Naive B cell (primary cell): ENCODE data around the gene ISLR. TPM values are rescaled to one million over a fixed set of nuclear protein-coding genes. Genes with fewer than 3 reads are reported as not detected.

ENCODE experiments used
- ATAC-seq, 2 donors: fragments of 150-1000 bp; cut with Tn5 transposase; 2 replicates each; pipeline ENCODE4 v1.10.0; 2021; ENCODE audit warnings: low read depth in 2 of 2, mild to moderate bottlenecking in 2 of 2, moderate library complexity in 2 of 2
- DNase-seq: peaks from one replicate; pipeline ENCODE4 v3.0.0; 2022
- H3K27ac Mint-ChIP-seq, 6 donors: one replicate each; pipeline ENCODE4 v1.8.0; 2020 to 2022; ENCODE audit warnings: mild to moderate bottlenecking in 6 of 6, mixed read lengths in 6 of 6, moderate library complexity in 5 of 6, inconsistent platforms in 2 of 6
- H3K27me3 Mint-ChIP-seq, 3 donors: one replicate each; pipeline ENCODE4 v1.8.0; 2021 to 2022; ENCODE audit warnings: mixed read lengths in 3 of 3, mild to moderate bottlenecking in 1 of 3
- H3K36me3 Mint-ChIP-seq, 2 donors: one replicate each; pipeline ENCODE4 v1.8.0; 2020 to 2022; ENCODE audit warnings: mixed read lengths in 2 of 2, inconsistent platforms in 1 of 2, mild to moderate bottlenecking in 1 of 2
- H3K4me1 Mint-ChIP-seq, 3 donors: one replicate each; pipeline ENCODE4 v1.8.0; 2020 to 2022; ENCODE audit warnings: mixed read lengths in 3 of 3, inconsistent platforms in 1 of 3, mild to moderate bottlenecking in 1 of 3, moderate library complexity in 1 of 3
- H3K4me3 Mint-ChIP-seq, 8 donors: one replicate each; pipeline ENCODE4 v1.8.0; 2020 to 2022; ENCODE audit warnings: mild to moderate bottlenecking in 8 of 8, mixed read lengths in 8 of 8, moderate library complexity in 8 of 8, inconsistent platforms in 2 of 8
- H3K9me3 Mint-ChIP-seq, 7 donors: one replicate each; pipeline ENCODE4 v1.8.0; 2020 to 2022; ENCODE audit warnings: mixed read lengths in 7 of 7, mild to moderate bottlenecking in 5 of 7, inconsistent platforms in 2 of 7, moderate library complexity in 1 of 7
- polyA plus RNA-seq, 6 donors: library from polyadenylated mRNA; unstranded; fragments of 300-500 nt; fragmentation: Illumina TruSeq; gene quantifications; one replicate each; pipeline ENCODE4 v1.2.3, GENCODE V29; 2021; ENCODE audit warnings: low read depth in 6 of 6

ISLR gene
- polyA plus RNA-seq, 6 donors from 2014 or later, result not detected

- H3K4me3 Mint-ChIP-seq, result no peak overlapping the region
- H3K27me3 Mint-ChIP-seq, result peaks cover 3 to 33% (median 29%) of the 10 kb centered on the region in 3 donors
- H3K9me3 Mint-ChIP-seq, result no peaks in the 10 kb centered on the region
- DNase-seq, result no peak
- no peaks in the 10 kb centered on the region for H3K36me3 Mint-ChIP-seq
- ATAC-seq, result no peak
- no peak overlapping the region for H3K27ac Mint-ChIP-seq
- no peaks in the 10 kb centered on the region for H3K4me1 Mint-ChIP-seq
Measured at GRCh38 chr15:74179983-74180880, 6.7 kb downstream of the ISLR start.

DNA sequence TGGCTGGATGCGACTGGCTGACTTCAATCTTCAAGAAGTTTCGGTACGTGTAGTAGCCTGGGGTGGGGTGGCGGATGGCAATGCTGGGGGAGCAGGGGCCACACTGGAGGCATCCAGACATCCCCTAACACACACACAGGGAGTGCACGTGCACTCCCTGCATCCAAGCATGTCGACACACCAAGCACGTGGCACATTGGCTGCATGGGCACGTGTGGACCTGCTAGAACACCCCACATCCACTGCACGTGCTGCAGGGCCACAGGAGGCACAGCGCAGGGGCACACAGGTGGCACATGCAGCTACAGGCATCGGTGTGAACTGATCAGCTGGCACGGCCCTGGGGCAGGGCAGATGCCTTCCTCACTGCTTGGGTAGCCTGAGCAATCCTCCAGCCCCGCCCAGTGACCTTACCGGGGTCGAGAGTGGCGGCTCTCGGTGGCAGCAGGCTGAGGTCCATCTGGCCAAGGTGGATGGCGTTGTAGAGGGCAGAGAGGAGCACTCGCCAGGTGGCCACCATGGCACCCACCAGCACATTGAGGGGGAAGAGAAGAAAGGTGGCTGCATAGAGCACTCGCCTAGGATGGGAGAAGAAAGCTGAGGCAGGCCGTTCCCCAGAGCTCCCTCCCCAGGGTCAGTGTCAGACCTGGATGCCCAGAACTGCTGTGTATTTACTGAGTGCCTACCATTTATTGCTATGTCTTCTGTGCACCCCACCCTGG is 7.5 kb downstream of the ISLR start:
- no peak for ATAC-seq

DNA sequence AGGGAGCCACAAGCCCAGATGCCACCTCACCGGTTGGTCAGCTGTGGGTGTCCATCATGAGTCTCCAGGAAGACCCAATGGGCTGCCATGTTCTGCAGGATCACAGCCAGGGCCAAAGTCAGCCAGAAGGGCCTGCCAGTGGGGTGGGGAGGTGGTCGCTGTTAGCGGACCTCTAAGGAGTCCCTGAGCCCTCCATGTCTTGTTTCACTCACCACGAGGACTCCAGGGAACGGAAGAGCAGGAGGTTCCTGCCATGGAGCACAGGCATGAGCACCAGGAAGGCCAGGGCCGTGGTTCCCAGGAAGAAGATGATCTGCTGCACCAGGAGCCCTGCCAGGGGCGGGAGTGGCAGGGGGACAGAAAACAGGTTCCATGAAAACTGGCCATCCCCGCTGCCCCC is 8.6 kb downstream of the ISLR start:
- ATAC-seq (no peak), DNase-seq (no peak)
- Mint-ChIP-seq H3K27me3 (peaks cover 3 to 33% (median 25%) of the 10 kb centered on the region in 3 donors), H3K36me3 (no peaks in the 10 kb centered on the region), H3K4me1 (no peaks in the 10 kb centered on the region), H3K9me3 (no peaks in the 10 kb centered on the region), H3K4me3 (no peak overlapping the region), H3K27ac (no peak overlapping the region)

More for the DNA sequence above, 7.5 kb downstream of the ISLR start:
- no peak overlapping the region for H3K4me3 Mint-ChIP-seq
- H3K4me1 Mint-ChIP-seq, result no peaks in the 10 kb centered on the region
- no peak overlapping the region for H3K27ac Mint-ChIP-seq
- no peaks in the 10 kb centered on the region for H3K36me3 Mint-ChIP-seq
- DNase-seq, result no peak
- H3K27me3 Mint-ChIP-seq, result peaks cover 3 to 33% (median 29%) of the 10 kb centered on the region in 3 donors
- H3K9me3 Mint-ChIP-seq, result no peaks in the 10 kb centered on the region

GRCh38 chr15:74184582-74185091 is 11.1 kb downstream of the ISLR start:
- ATAC-seq, result no peak
- DNase-seq, result no peak
- H3K9me3 Mint-ChIP-seq, result no peaks in the 10 kb centered on the region
- no peaks in the 10 kb centered on the region for H3K36me3 Mint-ChIP-seq
- H3K4me1 Mint-ChIP-seq, result no peaks in the 10 kb centered on the region
- H3K27me3 Mint-ChIP-seq, result peaks cover 0 to 18% (median 5%) of the 10 kb centered on the region in 3 donors
- H3K27ac Mint-ChIP-seq, result no peak overlapping the region
- H3K4me3 Mint-ChIP-seq, result no peak overlapping the region

- ATAC-seq (no peak), DNase-seq (no peak)
- Mint-ChIP-seq H3K4me1 (no peaks in the 10 kb centered on the region), H3K36me3 (no peaks in the 10 kb centered on the region), H3K27ac (no peak overlapping the region), H3K27me3 (peaks cover 0 to 8% (median 0%) of the 10 kb centered on the region in 3 donors), H3K9me3 (no peaks in the 10 kb centered on the region), H3K4me3 (no peak overlapping the region)
Measured at GRCh38 chr15:74185710-74186348, 12.3 kb downstream of the ISLR start.

- peaks cover 0 to 13% (median 6%) of the 10 kb centered on the region in 3 donors for H3K27me3 Mint-ChIP-seq
- H3K9me3 Mint-ChIP-seq, result no peaks in the 10 kb centered on the region
Measured at GRCh38 chr15:74188216-74188615, 14.7 kb downstream of the ISLR start.

DNA sequence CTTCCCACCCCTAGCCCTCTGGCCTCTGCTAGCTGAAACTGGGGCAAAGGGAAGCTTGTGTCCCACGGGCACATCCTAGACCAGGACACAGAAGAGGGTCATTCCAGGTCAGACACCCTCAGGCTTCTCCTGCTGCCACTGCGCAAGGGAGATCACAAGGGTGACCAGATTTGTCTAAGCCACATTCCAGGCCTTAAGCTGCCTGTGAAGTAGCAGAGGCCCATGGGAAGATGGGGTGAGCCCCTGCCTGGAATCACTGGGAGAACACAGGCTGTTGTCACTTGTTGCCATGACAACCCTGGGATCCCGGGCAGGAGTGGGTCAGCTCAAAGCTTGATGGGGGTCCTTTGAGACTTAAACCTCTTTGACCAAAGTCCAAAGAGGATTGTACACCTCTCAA is 18.3 kb downstream of the ISLR start:
- Mint-ChIP-seq H3K9me3 (no peaks in the 10 kb centered on the region), H3K27me3 (peaks cover 0 to 13% (median 7%) of the 10 kb centered on the region in 3 donors), H3K4me1 (no peaks in the 10 kb centered on the region), H3K36me3 (no peaks in the 10 kb centered on the region), H3K4me3 (no peak overlapping the region), H3K27ac (no peak overlapping the region)
- ATAC-seq, result no peak
- no peak for DNase-seq

More at GRCh38 chr15:74188216-74188615, 14.7 kb downstream of the ISLR start:
- DNase-seq, result no peak
- no peaks in the 10 kb centered on the region for H3K36me3 Mint-ChIP-seq
- no peak overlapping the region for H3K27ac Mint-ChIP-seq
- no peak overlapping the region for H3K4me3 Mint-ChIP-seq
- no peaks in the 10 kb centered on the region for H3K4me1 Mint-ChIP-seq
- ATAC-seq, result no peak

GRCh38 chr15:74192751-74193150 is 19.2 kb downstream of the ISLR start:
- no peaks in the 10 kb centered on the region for H3K9me3 Mint-ChIP-seq
- ATAC-seq, result no peak
- DNase-seq, result no peak
- no peaks in the 10 kb centered on the region for H3K36me3 Mint-ChIP-seq
- no peak overlapping the region for H3K27ac Mint-ChIP-seq
- no peak overlapping the region for H3K4me3 Mint-ChIP-seq
- H3K27me3 Mint-ChIP-seq, result peaks cover 0 to 13% (median 7%) of the 10 kb centered on the region in 3 donors
- no peaks in the 10 kb centered on the region for H3K4me1 Mint-ChIP-seq

- ATAC-seq, result no peak
- Mint-ChIP-seq H3K36me3 (no peaks in the 10 kb centered on the region), H3K9me3 (no peaks in the 10 kb centered on the region), H3K27me3 (peaks cover 0 to 13% (median 7%) of the 10 kb centered on the region in 3 donors), H3K4me1 (no peaks in the 10 kb centered on the region), H3K4me3 (no peak overlapping the region), H3K27ac (no peak overlapping the region)
- no peak for DNase-seq
Measured at GRCh38 chr15:74193299-74193718, 19.8 kb downstream of the ISLR start.

DNA sequence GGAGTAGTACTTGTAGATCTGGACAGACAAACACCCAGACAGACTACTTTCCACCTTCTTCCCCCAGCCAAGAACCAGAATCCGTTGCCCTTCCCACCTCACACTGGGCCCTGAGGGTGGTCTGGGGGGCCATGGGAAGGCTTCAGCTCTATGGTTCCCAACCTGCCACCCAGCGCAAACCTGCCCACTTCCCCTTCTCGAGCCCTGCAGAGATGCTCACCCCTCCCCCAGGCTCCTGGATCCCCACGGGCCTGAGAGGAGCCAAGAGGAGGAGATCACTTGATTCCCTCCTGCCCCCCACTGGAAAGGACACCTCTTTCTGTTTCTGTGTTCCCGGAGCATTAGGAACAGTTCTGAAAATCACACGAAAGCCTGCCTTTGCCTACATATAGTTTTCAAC is 20.4 kb downstream of the ISLR start:
- ATAC-seq, result no peak
- no peak for DNase-seq
- no peak overlapping the region for H3K4me3 Mint-ChIP-seq
- H3K9me3 Mint-ChIP-seq, result no peaks in the 10 kb centered on the region
- peaks cover 0 to 13% (median 7%) of the 10 kb centered on the region in 3 donors for H3K27me3 Mint-ChIP-seq
- H3K27ac Mint-ChIP-seq, result no peak overlapping the region
- H3K36me3 Mint-ChIP-seq, result no peaks in the 10 kb centered on the region
- no peaks in the 10 kb centered on the region for H3K4me1 Mint-ChIP-seq

GRCh38 chr15:74194572-74195559 is 21.4 kb downstream of the ISLR start:
- no peak overlapping the region for H3K27ac Mint-ChIP-seq
- H3K9me3 Mint-ChIP-seq, result no peaks in the 10 kb centered on the region
- no peak for ATAC-seq
- DNase-seq, result no peak
- no peak overlapping the region for H3K4me3 Mint-ChIP-seq
- H3K27me3 Mint-ChIP-seq, result peaks cover 0 to 13% (median 11%) of the 10 kb centered on the region in 3 donors
- no peaks in the 10 kb centered on the region for H3K36me3 Mint-ChIP-seq
- no peaks in the 10 kb centered on the region for H3K4me1 Mint-ChIP-seq

- no peaks in the 10 kb centered on the region for H3K4me1 Mint-ChIP-seq
- H3K27ac Mint-ChIP-seq, result no peak overlapping the region
Measured at GRCh38 chr15:74196175-74196574, 22.7 kb downstream of the ISLR start.

More at GRCh38 chr15:74196175-74196574, 22.7 kb downstream of the ISLR start:
- ATAC-seq (no peak), DNase-seq (no peak)
- H3K4me3 Mint-ChIP-seq, result no peak overlapping the region
- H3K9me3 Mint-ChIP-seq, result no peaks in the 10 kb centered on the region
- H3K27me3 Mint-ChIP-seq, result peaks cover 0 to 20% (median 12%) of the 10 kb centered on the region in 3 donors
- no peaks in the 10 kb centered on the region for H3K36me3 Mint-ChIP-seq
